ENCODE results near the gene PLCL1.

The PLCL1 gene

GRCh38 chr2:198134293-198134955 lies 330.0 kb downstream of the PLCL1 start:
- DNase-seq, result no peak

- no peak for DNase-seq
These were observed 331.1 kb downstream of the PLCL1 start for GRCh38 chr2:198135481-198135934.

GRCh38 chr2:198136142-198136541 lies 331.7 kb downstream of the PLCL1 start:
- DNase-seq, result no peak

GRCh38 chr2:198137733-198138132 lies 333.3 kb downstream of the PLCL1 start:
- DNase-seq, result no peak

GRCh38 chr2:198141726-198142125 lies 337.3 kb downstream of the PLCL1 start:
- no peak for DNase-seq

GRCh38 chr2:198143156-198143555 lies 338.8 kb downstream of the PLCL1 start:
- DNase-seq, result no peak

- DNase-seq, result no peak
These were observed 339.4 kb downstream of the PLCL1 start for GRCh38 chr2:198143793-198144192.

- no peak for DNase-seq
These were observed 340.3 kb downstream of the PLCL1 start for GRCh38 chr2:198144660-198145059.

- DNase-seq, result no peak
These were observed 342.1 kb downstream of the PLCL1 start for GRCh38 chr2:198146346-198146940.

GRCh38 chr2:198157314-198157713 lies 352.9 kb downstream of the PLCL1 start:
- DNase-seq, result no peak

- no peak for DNase-seq
These were observed 356.8 kb downstream of the PLCL1 start for GRCh38 chr2:198161151-198161550.

GRCh38 chr2:198162276-198162675 lies 357.9 kb downstream of the PLCL1 start:
- DNase-seq, result no peak

GRCh38 chr2:198164843-198165242 lies 360.4 kb downstream of the PLCL1 start:
- no peak for DNase-seq

- DNase-seq, result no peak
These were observed 360.9 kb downstream of the PLCL1 start for GRCh38 chr2:198165289-198165688.

- DNase-seq, result no peak
These were observed 363.0 kb downstream of the PLCL1 start for GRCh38 chr2:198167346-198167745.

- no peak for DNase-seq
These were observed 364.3 kb downstream of the PLCL1 start for GRCh38 chr2:198168651-198169050.

GRCh38 chr2:198173242-198173641 lies 368.8 kb downstream of the PLCL1 start:
- no peak for DNase-seq

- no peak for DNase-seq
These were observed 369.5 kb downstream of the PLCL1 start for GRCh38 chr2:198173864-198174263.

GRCh38 chr2:198175271-198175670 lies 370.9 kb downstream of the PLCL1 start:
- DNase-seq, result no peak

- no peak for DNase-seq
These were observed 372.6 kb downstream of the PLCL1 start for GRCh38 chr2:198177040-198177439.

- DNase-seq, result no peak
These were observed 374.4 kb downstream of the PLCL1 start for GRCh38 chr2:198178766-198179165.

- DNase-seq, result no peak
These were observed 381.9 kb downstream of the PLCL1 start for GRCh38 chr2:198186257-198186656.

- no peak for DNase-seq
These were observed 383.4 kb downstream of the PLCL1 start for GRCh38 chr2:198187841-198188240.

- DNase-seq, result no peak
These were observed 384.6 kb downstream of the PLCL1 start for GRCh38 chr2:198188982-198189381.

GRCh38 chr2:198191651-198192050 lies 387.3 kb downstream of the PLCL1 start:
- DNase-seq, result no peak

All from inflammatory macrophage treated with lipopolysaccharide for 1 hour (primary cell).